HTERT RPE-1 (cell line): ENCODE results near the gene CDSN.

ENCODE experiments used
- in situ Hi-C: fragments of 300-500 bp; cut with MboI; formaldehyde crosslinking; loops from 4 replicates; pipeline ENCODE4 v1.14.3; 2020; ENCODE audit warnings: low sequenced_read_pairs

The CDSN gene

DNA sequence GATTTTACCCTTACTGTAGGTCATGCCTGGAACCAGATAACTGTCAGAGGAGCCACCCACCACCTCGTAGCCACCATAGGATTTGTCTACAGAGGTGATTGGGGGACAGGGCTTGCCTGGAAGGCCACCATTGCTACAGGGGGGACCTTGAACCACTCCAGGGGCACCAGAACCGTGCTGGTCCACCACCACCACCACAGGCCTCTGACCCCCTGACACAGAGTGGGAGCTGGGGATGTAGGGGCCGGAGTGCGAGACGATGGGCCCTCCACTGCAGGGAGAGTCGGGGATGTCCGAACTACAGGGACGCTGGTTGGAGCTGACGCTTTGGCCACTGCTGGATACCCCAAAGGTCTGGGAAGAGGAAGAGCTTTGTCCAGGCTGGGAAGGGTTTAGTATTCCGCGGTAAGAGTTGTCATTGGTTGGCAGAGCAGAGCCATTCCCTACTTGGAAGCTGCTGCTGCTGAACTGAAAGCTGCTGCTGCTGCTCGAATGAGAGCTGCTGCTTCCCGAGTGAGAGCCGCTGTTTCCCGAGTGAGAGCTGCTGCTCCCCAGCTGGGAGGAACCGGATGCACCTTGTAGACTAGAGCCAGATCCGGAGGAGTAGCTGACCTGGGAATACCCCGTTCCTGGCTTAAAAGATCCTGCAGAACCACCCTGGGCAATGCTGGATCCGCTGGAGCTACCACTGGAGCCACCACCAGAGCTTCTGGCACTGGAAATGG lies 3.4 kb downstream of the CDSN start:
- in situ Hi-C loops, result no loop called here

DNA sequence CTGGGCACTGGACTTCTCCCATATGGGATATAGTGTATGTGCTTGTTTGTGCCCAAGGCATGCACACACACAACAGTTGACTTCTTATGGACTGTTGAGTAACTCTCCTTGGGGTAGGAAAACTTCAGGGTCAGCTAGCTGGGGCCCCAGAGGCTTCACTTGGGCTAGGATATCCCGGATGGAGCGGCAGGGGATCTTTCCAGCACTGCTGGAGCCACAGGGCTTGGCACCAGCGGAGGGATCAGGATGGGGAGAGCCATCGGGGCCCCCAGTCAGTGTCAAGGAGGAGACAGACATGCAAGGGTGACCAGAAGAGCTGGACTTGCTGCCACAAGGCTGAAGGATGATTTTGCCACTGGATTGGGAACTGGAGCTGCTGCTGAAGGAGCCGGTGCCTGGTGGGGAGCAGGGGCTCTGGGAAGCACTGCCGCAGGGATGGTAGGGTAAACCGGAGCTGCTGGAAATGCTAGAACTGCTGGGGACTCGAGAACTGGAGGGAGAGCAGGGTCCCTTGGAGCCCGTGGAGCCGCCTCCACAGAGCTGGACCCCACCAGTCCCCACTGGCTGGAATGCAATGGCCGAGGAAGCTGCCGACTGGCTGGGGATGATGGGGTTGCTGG lies 4.2 kb downstream of the CDSN start:
- in situ Hi-C loops, result no loop called here

DNA sequence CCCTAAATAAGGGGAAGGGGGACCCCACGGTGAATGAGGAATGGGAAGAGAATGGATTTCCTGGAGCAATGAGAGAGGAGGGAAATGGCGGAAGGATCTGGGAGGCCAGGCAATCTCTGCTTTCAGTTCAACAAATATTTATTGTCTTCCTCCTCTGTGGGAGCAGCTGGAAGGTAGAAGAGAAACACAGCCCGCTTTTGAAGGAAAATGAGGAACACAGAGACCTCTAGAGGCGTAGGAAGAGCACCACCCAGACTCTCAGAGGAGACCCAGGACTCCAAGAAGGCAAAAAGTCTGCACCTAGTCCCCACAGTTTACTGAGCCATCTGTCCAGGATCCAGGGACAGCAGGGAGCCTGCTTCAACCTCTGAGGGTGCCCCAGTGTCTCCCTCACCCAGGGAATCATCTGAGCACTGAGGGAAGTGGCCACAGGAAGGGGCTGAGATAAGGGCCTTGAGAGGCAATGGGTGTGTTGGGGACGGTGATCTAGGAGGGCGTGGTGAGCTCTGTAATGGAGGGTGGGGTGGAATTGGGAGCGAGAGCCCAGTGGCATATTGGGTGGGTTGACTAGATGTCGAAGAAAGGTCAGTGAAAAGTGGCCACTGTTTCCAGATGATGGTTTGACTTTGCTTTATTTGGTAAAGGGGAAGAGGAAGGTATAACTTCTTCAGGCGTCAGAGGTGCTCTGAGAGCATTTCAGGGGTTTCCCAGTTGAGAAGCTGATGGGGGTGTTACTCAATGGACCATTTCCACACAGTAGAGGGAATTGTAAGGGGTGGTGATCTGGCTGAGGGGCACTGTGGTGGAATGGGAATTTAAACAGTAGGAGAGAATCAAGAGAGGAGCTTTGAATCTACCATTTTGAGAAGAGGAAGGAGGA lies 5.0 kb downstream of the CDSN start:
- in situ Hi-C loops, result no loop called here

DNA sequence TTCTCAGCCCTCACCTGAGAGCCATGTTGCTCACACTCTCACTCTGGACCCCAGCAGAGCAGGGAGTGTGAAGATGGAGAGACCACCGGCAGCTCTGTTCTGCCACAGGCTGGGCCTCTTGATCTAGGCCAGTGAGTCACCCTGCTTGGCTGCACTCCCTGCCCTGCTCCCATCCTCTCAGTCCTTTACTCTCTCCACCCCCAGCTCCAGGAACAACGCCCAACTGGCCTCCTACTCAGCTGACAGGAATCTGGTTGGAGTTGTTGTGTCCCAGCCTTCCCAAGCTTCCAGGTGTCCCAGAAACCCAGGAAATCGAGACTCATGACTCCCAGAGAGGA lies 5.7 kb downstream of the CDSN start, which contains the start of gene PSORS1C1:
Gene PSORS1C1, plus strand, starts transcription at position 260 of the 338 bp plus-strand sequence. CDS start 14,833 bp downstream, outside the sequence.
- in situ Hi-C loops, result no loop called here

DNA sequence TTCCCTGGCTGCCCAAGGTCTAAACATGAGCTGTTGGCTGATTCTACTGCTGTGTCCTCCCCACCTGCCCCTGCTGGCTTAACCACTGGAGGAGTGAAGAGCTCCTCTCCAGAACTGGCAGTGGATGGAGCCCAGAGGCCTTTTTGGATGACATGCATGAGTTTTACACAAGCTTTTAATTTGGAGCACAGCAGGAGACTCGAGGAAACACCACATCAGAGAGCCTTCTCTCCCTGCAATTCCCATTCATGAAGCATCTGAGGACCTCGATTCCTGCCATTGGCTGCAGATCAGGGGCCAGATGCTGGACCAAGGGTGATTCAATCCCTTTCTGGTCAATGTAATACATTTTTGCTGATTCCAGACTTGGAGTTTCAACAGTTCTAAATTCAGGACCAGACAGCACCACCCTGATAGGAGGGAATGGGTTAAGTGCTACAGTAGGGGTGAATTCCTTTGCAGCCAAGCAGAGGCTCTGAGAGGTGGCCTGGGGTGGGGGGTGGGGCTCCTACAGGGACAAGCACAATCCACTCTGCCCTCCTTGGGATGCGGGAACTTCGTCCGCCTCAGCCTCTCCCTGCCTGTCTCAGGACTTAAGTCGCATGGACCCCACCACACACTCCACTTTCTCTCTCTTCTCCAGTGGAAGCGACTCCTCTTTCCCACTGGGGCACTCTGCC lies 6.2 kb downstream of the CDSN start:
- in situ Hi-C loops, result no loop called here

DNA sequence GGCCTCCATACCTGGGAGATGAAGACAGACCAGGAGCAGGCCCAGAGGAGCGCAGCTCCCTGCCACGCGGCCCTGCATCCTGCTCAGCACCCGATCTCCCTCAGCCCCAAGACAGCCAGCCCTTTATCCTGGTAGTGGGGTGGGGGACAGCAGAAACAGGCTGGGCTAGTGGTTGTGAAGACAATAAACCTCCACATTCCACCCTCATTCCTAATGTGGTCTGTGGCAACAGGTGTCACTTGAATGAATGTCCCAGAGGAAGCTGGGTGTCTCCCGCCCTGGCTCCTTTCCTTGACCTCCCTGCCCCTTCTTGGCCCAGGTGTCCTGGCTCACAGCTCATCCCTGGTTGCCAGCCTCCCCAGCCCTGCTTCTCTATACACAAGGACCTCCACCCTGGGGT lies 7.8 kb downstream of the CDSN start, which contains the start of gene C6orf15:
Gene C6orf15, minus strand, starts transcription at position 98 of the 400 bp plus-strand sequence. Its CDS starts 20 bp downstream, at position 78.
- in situ Hi-C loops, result no loop called here

DNA sequence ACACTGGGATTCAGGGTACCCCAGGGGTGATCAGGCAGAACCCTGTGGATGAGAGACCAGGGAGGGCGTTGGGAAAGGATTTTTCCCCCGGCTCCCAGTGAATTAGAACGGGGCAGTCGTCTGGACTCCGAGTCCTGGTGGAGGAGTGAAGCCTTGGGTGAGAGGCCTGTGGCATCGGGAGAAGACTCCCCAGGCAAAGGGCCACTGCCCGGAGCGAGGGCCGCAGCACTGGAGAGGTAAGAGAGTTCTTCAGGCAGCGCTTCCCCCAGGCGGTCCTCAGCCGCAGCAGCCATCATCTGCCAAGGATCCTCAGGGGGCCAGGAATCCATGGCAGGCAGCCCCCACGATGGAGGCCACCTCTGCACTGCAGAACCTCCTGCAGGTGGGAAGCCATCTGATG lies 8.5 kb downstream of the CDSN start:
- in situ Hi-C loops, result no loop called here

DNA sequence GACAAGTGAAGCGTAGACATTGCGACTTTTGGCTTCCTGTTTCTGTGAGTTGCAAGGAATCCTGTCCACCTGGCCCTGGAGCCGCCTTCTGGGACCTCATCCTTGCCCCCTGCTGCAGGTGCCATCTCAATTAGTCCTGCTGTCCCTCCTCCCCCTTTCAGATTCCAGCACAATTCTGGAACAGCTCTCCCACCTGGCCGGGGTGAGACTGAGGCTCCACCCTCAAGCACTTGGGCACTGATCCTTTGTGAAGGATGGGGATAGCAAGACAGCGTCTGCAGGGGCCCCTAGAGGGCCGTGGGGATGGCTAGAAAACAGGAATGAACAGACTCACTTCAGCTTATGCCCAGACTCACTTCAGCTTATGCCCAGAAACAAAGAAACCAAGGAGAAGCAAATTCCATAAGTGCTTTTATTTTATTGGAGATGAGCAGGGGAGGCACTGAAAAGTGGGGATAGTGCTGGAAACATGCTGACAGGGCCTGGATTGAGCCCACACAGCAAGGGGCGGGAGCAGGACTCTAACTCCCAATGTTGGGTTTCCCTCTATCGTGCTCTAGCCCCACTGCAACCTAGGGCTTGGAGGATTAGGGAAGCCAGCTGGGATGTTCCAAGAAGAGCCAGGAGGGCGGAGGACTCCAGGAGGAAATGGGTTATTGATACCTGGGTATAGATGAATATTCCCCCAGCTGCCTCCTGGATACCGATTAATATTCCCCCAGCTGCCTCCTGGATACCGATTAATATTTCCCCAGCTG lies 9.2 kb downstream of the CDSN start:
- in situ Hi-C loops, result no loop called here

DNA sequence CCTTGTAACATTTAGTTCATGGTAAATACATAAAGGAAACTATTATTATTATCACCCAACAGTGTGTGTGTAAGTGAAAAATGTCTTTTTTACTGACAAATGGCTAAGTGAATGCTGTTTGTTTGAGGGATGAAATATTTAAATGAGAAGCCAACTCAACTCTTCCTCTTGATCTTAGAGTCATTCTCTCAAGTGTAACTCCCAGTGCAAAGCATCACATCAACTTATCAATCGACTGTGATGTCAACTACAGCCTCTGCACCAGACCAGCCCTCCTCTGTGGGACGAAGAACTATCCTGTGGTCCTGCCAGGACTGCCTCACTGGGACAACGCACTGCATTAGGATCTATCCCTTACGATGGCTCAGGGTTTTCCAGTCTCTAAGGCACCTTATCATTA lies 13.2 kb downstream of the CDSN start:
- in situ Hi-C loops, result no loop called here

DNA sequence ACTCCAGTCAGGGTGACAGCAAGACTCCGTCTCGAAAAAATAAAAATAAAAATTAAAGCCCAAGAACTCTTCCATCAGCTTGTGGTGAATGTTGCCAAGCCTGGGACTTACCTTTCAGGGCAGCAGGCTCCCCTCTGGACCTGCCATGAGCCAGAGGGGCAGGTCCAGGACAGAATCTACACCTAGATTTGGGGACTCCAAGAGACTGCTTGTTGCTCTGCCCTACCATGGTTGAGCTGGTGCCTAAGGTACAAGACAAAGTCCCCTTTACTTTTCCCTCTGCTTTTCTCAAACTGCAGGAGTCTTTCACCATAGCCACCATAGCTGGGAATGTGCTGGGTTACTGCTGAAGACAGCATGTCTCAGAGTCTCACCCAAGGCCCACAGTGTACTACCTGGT lies 17.1 kb downstream of the CDSN start:
- in situ Hi-C loops, result no loop called here

DNA sequence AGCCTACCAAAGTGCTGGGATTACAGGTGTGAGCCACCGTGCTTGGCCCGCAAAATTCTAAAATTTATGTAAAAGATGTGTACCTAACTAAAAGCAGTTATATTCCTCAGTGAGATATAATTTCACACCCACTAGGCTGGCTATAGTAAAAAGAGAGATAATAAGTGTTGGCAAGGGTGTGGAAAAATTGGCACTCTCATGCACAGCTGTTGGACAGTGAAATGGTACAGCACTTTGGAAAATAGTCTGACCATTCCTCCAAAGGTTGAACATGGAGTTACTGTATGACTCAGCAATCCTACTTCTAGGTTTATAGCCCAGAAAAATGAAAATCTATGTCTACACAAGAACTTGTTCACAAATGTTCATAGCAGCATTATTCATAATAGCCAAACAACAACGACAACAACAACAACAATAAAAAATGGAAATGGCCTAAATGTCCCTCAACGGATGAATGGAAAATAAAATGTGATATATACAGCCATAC lies 21.8 kb downstream of the CDSN start:
- in situ Hi-C loops, result no loop called here

DNA sequence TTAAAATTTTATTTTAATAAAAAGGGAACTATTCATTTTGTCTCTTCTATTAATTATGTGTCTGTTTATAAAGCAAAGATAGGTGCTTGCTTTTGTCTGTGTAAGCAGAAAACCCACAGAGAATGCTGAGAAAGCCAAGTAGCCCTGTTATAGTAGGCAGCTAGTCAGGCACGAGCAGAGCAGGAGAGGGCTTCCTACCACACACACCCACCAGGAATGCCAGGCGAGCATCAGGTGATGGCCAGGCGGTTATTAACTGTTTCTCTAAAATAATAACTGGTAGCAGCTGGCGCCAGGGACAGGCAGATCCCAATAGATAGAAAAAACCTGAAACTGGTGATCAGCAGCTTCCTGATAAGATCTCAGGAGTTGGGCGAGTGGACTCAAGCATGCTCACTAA lies 23.6 kb downstream of the CDSN start:
- in situ Hi-C loops, result no loop called here

DNA sequence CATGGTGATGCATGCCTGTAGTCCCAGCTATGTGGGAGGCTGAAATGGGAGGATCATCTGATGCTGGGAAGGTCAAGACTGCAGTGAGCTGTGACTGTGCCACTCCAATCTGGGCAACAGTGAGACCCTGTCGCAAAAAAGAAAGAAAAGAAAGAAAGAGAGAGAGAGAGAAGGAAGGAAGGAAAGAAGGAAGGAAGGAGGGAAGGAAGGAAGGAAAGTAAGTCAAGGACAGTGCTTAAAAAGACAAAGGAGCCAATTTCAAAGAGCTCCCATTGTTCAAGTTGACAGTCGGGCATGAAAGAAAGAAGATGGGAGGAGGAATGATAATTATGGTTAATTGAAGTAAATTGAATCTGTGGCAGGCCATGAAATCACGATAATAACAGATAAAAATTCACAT lies 24.0 kb downstream of the CDSN start:
- in situ Hi-C loops, result no loop called here

DNA sequence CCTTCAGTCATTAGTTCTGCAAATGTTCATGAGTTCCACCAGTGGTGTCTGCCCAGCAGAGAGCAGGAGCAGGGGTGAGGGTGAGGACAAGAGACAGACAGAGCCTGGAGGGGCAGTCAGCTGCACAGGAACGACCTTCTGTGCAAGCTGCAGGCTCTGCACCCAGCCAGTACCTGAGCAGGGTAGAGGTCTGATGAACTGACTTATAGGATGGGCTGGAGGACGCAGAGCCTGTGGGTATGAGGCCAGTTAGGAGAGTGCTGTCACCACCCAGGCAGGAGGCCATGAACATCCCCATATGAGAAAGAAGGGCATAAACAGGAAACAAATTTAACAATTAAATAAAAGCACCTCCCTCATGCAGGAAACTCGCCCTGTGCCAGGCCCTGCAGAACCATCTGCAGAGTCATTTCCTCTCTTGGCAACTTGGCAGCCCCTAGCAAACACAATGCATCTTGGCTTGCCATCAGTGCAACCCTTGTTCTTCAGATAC lies 25.8 kb downstream of the CDSN start:
- in situ Hi-C loops, result no loop called here

DNA sequence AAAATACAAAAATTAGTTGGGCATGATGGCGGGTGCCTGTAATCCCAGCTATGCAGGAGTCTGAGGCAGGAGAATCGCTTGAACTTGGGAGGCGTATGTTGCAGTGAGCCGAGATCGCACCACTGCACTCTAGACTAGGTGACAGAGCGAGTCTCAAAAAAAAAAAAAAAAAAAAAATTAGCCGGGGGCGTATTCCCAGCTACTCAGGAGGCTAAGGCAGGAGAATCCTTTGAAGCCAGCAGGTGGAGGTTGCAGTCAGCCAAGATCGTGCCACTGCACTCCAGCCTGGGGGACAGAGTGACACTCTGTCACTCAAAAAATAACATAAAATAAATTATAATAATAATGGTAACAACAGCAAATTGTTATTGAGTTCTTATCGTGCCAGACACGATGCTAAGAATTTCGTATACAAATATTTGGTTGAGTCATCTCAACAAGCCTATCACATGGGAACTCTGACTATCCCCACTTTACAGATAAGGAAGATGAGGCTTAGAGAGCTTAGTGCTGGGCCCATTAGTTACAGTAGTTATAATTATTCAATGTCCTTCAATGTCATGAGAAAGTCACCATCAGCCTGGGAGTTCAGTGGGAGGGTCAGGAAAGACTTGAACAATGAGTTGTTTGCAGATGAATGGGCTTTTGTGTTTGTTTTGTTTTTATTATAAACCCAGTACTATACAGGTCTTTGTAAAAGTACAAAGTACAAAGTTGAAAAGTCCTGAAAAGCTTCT lies 27.3 kb downstream of the CDSN start:
- in situ Hi-C loops, result no loop called here

DNA sequence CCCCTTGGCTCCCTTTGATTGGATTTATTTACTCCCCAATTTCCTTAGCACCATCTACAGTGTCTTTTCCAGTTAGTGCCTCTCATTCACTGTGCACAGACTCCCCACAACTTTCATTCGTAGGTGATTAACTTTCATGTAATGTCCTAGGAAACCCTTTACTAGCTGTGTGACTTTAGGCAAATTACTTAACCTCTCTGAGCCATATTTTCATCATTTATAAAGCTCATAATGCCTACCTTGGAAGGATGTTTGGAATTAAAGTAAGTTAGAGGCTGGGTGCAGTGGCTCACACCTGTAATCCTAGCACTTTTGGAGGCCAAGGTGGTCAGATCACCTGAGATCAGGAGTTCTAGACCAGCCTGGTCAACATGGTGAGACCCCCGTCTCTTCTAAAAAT lies 28.0 kb downstream of the CDSN start:
- in situ Hi-C loops, result no loop called here

DNA sequence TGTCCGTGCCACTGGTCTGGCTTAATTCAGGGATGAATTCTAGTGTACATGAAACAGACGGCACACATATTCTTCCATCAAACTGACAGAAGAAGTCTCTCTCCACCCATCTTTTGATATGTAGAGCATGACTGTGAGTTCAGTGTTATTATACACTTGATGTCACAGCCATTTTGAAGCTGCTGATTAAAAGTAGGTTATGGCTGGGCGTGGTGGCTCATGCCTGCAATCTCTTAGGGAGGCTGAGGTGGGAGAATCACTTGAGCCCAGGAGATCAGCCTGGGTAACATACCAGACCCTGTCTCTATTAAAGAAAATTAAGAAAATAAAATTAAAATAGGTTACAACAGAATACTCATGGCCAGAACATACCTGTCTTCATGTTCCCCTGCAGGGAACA lies 28.6 kb downstream of the CDSN start:
- in situ Hi-C loops, result no loop called here

DNA sequence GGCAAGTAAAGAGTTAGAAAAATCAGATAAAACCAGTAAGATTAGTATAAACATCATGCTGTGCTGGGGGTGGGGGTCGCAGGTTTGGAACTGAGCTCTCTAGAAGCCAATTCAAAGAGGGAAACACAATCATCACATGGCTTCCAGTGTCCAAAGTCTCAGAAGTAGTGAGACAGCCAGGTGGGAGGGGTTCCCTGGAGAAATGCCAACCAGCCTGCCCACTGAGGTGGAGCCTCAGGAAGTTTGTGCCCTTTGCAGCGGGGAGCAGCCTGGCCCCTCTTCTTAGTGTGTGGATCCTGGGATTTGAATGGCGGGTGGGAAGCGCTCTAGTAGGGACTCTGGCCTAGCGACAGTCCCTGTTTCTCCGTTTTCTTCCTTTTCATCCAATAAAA lies 29.3 kb downstream of the CDSN start:
- in situ Hi-C loops, result no loop called here

DNA sequence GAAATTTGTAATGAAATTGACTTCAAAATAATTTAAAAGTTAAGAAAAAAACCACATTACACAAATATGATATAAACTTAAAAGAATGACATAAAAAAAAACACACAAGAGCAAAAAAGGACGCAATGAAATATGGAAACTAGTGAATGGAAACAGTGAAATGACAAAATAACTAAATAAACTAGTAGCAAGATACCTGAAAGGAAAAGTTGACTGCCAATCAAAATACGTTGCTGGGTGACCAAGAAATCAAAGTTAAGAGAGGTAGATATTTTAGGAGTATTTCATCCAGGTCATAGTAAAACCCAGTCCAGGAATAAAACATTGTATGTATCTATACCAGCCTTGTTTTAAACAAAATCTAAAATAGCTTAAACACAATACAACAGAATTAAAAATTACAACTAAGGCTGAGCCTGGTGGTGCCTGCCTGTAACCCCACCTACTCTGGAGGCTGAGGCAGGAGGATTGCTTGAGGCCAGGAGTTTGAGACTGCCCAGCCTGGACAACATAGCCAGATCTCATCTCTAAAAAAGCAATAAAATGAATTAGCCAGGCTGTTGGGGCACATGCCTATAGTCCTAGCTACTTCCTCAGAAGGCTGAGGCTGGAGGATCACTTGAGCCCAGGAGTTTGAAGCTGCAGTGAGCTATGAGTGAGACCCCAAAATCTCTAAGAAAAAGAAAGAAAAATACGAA lies 29.8 kb downstream of the CDSN start:
- in situ Hi-C loops, result no loop called here
